Thymus (tissue), 11 donors: ENCODE results near the gene C1orf74. TPM values are rescaled to one million over a fixed set of nuclear protein-coding genes. Genes with fewer than 3 reads are reported as not detected.

Experiments
- DNase-seq, 9 donors: peaks; one replicate each; pipeline ENCODE4 v3.0.0-alpha.2; 2013; ENCODE audit warnings: low spot score in 9 of 9, low read depth in 6 of 9, missing footprints in 1 of 9
- H3K27ac ChIP-seq, 2 donors: one replicate each; pipeline ENCODE4 v1.5.1; 2013; ENCODE audit warnings: control low read depth in 1 of 2, low read depth in 1 of 2, low read length in 1 of 2, mild to moderate bottlenecking in 1 of 2, moderate library complexity in 1 of 2
- H3K27me3 ChIP-seq, 2 donors: one replicate each; pipeline ENCODE4 v1.5.1; 2013; ENCODE audit warnings: low read length in 1 of 2; ENCODE audit not compliant: control insufficient read depth in 2 of 2, insufficient read depth in 1 of 2
- H3K36me3 ChIP-seq, 2 donors: one replicate each; pipeline ENCODE4 v1.5.1; 2013; ENCODE audit warnings: low read length in 1 of 2, mild to moderate bottlenecking in 1 of 2, moderate library complexity in 1 of 2; ENCODE audit not compliant: control insufficient read depth in 2 of 2, insufficient read depth in 2 of 2
- H3K4me1 ChIP-seq, 2 donors: one replicate each; pipeline ENCODE4 v1.5.1; 2013; ENCODE audit warnings: low read length in 2 of 2; ENCODE audit not compliant: control insufficient read depth in 2 of 2, insufficient read depth in 2 of 2
- H3K4me3 ChIP-seq, 2 donors: one replicate each; pipeline ENCODE4 v1.5.1; 2013; ENCODE audit warnings: low read length in 2 of 2, control low read depth in 1 of 2, mild to moderate bottlenecking in 1 of 2
- H3K9me3 ChIP-seq, 2 donors: one replicate each; pipeline ENCODE4 v1.5.1; 2013; ENCODE audit warnings: low read length in 1 of 2, mild to moderate bottlenecking in 1 of 2; ENCODE audit not compliant: control insufficient read depth in 2 of 2, insufficient read depth in 1 of 2
- WGBS: extraction: QIAGEN DNeasy Blood & Tissue Kit; methylation state at CpG from one replicate; pipeline ENCODE4 v1.1.7; 2013; 5-methylcytosine and 5-hydroxymethylcytosine counted together
- polyA plus RNA-seq: library from polyadenylated mRNA; stranded (reverse); fragments of 200-250 nt; gene quantifications from one replicate; pipeline ENCODE4 v1.2.3, GENCODE V29; 2013
- total RNA-seq: library from RNA; stranded (reverse); fragments of 120-200 nt; gene quantifications from one replicate; pipeline ENCODE4 v1.2.4, GENCODE V29; 2013
- donor health status: healthy.

Gene C1orf74
- total and polyA plus RNA-seq, 2 donors = 2.8 to 3.0 TPM

DNA sequence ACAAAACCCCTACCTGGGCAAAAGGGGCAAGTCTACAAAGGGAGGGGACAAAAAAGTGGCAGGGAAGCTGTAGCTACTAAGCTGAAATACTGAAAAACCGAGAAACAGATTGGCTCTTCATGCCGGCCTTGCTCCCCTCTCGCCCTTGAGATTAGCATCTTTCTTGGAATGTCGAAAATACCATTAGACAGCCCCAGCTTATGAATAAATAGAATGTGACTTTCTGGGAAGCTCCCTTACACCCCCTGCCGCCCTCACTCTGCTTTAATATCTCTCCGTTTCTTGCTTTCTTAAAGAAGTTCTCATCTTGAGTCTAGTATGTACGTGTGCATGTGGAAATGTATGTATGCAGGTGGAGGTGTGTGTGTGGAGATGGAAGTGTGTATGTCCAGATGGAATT lies 14.4 kb downstream of the C1orf74 start:
- Histone ChIP-seq H3K4me3 (peak overlapping the region; percentile 61 to 84), H3K36me3 (peaks cover 42 to 49% of the 10 kb centered on the region in 2 donors), H3K9me3 (no peaks in the 10 kb centered on the region), H3K27me3 (no peaks in the 10 kb centered on the region), H3K27ac (peak overlapping the region; percentile 93 to 96), H3K4me1 (peaks cover 31 to 59% of the 10 kb centered on the region in 2 donors)
- no peak for DNase-seq
- WGBS = 14% methylated on average over 7 of the region's 7 CpGs

DNA sequence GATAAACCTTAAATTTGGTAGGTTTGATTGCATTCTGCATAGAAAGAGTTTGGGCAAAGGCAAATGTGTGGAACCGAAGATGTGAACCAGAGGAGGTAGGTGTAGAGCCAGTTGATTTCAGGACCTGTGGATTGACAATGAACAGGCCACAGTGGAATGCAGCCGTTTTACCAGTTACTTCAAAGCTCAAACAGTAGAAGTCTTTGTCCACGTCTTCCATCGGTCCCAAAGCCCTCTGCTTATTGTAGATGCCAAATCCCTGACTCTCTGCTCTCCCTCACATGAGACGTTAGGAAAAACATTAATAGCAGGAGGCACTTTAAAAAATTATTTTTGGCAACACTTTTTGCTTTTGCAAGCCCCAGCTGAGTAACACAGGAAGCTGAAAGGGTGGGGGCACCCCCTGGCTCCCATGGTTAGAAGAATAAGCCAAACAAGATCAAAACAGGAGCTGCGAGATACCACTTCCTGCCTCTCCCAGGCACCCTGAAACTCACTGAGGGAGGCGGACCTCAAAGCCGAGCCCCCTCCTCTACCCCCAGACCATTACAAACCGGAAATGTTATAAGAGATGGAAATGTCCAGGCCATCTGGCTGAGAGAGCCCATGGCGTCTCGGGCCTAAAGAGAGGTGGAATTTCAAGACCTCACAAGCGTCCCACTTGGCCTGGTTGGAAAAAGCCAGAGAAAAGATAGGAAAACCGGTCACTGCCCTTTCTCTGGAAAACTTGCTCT lies 15.0 kb downstream of the C1orf74 start:
- WGBS = 3% methylated on average over 13 of the region's 13 CpGs
- Histone ChIP-seq H3K4me3 (peak overlapping the region; percentile 61 to 84), H3K36me3 (peaks cover 40 to 47% of the 10 kb centered on the region in 2 donors), H3K27me3 (no peaks in the 10 kb centered on the region), H3K9me3 (no peaks in the 10 kb centered on the region), H3K27ac (peak overlapping the region; percentile 93 to 96), H3K4me1 (peaks cover 31 to 59% of the 10 kb centered on the region in 2 donors)
- DNase-seq = peak in 8 of 9 donors; percentile 59 to 94 (median 81)

DNA sequence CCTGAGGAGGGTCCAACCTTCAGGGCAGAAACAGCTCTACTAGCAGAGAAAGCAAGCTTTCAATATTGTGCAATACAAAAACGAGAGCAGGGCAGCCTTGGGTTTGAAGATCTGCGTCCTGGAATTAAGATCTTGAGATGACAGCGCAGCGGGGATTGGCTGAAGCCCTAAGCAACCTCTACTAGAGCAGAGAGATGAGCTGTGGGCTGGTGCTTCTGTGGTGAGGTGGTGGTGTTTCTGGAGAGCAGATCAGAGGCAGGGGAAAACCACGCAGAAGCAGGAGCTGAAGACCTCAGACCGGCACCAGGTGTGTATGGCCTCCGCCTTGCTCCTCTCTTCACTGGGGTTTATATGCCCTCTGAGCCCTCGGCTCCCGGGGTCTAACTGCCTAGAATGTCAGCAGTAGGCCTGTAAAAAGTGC lies 16.0 kb downstream of the C1orf74 start:
- peak overlapping the region; percentile 93 to 96 for H3K27ac ChIP-seq
- no peaks in the 10 kb centered on the region for H3K27me3 ChIP-seq
- peaks cover 31 to 59% of the 10 kb centered on the region in 2 donors for H3K4me1 ChIP-seq
- WGBS = 2% methylated on average over 9 of the region's 9 CpGs
- peak; percentile 78 to 96 (median 89) for DNase-seq
- H3K9me3 ChIP-seq = no peaks in the 10 kb centered on the region
- peaks cover 40 to 47% of the 10 kb centered on the region in 2 donors for H3K36me3 ChIP-seq
- H3K4me3 ChIP-seq = peak overlapping the region; percentile 61 to 84

DNA sequence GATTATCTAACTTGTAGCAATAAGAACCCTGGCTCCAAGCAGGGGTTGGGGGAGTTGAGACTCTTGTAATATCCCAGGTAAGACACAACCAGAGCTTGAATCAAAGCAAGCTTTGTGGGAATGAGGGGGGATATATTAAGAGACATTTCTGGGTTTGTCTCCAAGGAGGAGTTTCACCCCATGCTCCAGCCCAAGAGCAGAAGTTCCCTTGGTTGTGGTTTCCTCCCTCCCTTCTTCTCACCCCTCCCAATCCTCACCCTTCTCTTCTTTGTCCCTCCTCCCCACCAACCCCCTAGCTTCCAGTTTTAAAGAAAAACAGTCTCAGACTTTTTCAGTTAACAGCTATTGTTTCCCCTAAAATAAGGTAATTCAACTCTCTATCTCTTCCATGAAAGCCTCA lies 16.7 kb downstream of the C1orf74 start:
- Histone ChIP-seq H3K4me1 (peaks cover 31 to 59% of the 10 kb centered on the region in 2 donors), H3K27me3 (no peaks in the 10 kb centered on the region), H3K4me3 (peak overlapping the region; percentile 61 to 84), H3K36me3 (peaks cover 42 to 50% of the 10 kb centered on the region in 2 donors), H3K9me3 (no peaks in the 10 kb centered on the region), H3K27ac (peak overlapping the region; percentile 93 to 96)
- peak in 2 of 9 donors; percentile 43 to 57 for DNase-seq

DNA sequence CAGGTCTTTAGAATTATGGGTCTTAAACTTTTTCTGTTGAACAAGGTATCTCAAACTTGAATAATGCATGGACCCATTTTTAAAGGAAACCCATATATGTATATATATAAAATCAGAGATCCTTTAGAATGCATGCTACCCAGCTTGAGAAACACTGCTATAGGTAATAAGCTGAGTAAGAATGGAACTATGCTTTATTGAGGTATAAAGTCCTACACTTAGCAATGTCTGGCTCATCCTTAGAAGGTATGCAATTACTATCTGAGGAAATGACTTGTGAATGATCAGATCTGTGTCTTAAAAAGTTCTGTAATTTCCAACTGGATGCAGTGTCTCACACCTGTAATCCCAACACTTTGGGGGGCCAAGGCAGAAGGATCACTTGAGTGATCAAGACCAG lies 17.3 kb downstream of the C1orf74 start:
- H3K27me3 ChIP-seq = no peaks in the 10 kb centered on the region
- DNase-seq = no peak
- H3K36me3 ChIP-seq = peaks cover 48 to 52% of the 10 kb centered on the region in 2 donors
- H3K27ac ChIP-seq = peak overlapping the region; percentile 31 to 96
- H3K4me3 ChIP-seq = peak overlapping the region in 1 of 2 donors; percentile 84
- no peaks in the 10 kb centered on the region for H3K9me3 ChIP-seq
- peaks cover 31 to 56% of the 10 kb centered on the region in 2 donors for H3K4me1 ChIP-seq

DNA sequence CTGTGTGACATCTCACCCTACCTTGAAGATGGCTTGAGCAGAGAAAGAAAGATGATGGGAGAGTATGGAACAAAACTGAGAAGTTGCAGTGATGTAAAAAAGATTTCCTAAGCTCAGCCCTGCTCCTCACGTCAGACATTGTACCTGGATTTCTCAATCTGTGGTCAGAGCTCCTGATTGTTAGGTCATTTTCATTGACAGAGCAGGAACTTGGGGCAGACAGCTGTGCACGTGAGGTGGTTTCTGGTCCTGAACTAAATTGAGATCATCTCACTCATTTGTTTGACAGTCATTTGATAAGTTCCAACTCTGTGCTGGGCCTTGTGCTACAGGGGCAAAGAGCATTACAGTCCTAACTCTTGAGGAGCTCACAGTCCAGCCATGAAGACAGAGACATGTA lies 18.3 kb downstream of the C1orf74 start:
- Histone ChIP-seq H3K27me3 (no peaks in the 10 kb centered on the region), H3K36me3 (peaks cover 50 to 59% of the 10 kb centered on the region in 2 donors), H3K27ac (peak overlapping the region in 1 of 2 donors; percentile 6), H3K4me3 (no peak overlapping the region), H3K4me1 (peaks cover 26 to 47% of the 10 kb centered on the region in 2 donors), H3K9me3 (no peaks in the 10 kb centered on the region)
- WGBS = 85% methylated on average over 2 of the region's 2 CpGs
- DNase-seq = no peak

DNA sequence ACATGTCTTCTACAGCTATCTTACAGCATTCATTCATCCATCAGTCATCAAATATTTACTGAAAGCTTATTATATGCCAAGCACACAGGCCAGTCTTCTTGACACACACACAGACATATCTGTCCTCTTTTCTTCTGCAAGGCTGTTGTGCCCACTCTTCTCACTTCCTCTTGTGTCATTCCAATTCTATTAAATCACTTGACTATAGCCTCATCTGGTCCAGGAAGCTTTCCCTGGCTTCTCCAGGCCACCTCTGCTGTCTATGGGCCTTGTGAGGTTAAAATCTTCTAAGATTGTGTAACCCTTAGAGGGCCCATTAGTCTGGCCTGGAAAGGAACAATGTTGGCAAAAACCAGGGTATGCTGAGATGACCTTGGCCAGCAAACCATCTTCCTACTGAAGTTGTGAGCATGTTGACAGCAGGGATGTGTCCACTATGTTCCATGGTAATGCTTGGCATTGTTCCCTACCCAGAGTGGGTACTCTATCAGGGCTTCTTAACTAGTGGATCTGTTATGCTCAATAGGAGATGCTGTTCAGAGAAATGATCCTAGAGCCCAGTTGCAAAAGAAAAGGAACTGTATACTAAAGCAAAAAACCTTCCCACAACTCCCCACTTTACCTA lies 23.2 kb downstream of the C1orf74 start:
- H3K27ac ChIP-seq = no peak overlapping the region
- H3K4me3 ChIP-seq = no peak overlapping the region
- no peaks in the 10 kb centered on the region for H3K9me3 ChIP-seq
- peaks cover 26 to 37% of the 10 kb centered on the region in 2 donors for H3K4me1 ChIP-seq
- DNase-seq = no peak
- H3K36me3 ChIP-seq = peaks cover 63 to 72% of the 10 kb centered on the region in 2 donors
- H3K27me3 ChIP-seq = no peaks in the 10 kb centered on the region

DNA sequence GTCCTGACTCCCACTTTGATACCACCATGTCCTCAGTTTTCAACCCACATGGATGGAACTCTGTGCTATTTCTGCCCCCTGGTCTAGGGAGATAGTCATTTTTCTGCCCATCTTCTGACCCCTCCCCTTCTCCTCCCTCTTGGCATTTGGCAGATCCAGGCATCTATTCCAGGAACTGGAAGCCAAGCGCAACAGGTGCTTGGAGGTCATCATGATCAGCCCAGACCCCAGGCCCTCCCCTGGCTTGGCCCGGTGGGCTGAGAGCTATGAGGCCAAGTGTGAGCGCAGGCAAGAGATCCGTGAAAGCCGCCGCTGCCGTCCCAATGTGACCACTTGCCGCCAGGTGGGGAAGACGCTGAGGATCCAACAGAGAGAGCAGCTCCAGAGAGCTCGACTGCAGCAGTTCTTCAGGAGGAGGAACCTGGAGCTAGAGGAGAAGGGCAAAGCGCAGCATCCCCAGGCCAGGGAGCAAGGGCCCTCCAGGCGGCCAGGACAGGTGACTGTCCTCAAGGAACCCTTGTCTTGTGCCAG lies 24.5 kb downstream of the C1orf74 start:
- Histone ChIP-seq H3K9me3 (no peaks in the 10 kb centered on the region), H3K27me3 (no peaks in the 10 kb centered on the region), H3K27ac (no peak overlapping the region), H3K4me3 (no peak overlapping the region), H3K36me3 (peaks cover 55 to 61% of the 10 kb centered on the region in 2 donors), H3K4me1 (peaks cover 33 to 43% of the 10 kb centered on the region in 2 donors)
- DNase-seq = no peak
- WGBS = 99% methylated on average over 12 of the region's 12 CpGs

DNA sequence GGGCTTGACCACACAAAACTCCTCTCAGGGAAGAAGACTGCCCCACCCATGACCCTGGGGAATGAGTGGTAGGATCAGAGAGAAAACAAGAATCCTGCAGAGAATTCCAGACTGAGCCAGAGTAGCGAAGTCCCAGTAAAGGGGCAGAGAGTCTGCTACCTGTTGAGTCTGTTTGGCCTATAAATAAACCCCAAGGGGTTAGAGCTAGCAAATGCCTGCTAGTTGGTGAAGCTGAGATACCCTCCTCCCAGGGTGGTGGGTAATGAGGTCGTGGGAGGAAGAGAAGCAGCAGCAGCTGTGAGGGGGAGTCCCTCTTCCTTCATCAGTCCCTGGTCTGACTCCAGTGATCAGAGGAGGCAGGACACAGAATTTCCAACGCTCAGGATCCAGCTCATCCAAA lies 26.0 kb downstream of the C1orf74 start:
- no peaks in the 10 kb centered on the region for H3K27me3 ChIP-seq
- H3K9me3 ChIP-seq = no peaks in the 10 kb centered on the region
- 41% methylated on average over 3 of the region's 3 CpGs for WGBS
- H3K4me3 ChIP-seq = peak overlapping the region; percentile 61 to 72
- H3K36me3 ChIP-seq = peaks cover 43 to 49% of the 10 kb centered on the region in 2 donors
- peak in 2 of 9 donors; percentile 35 to 54 for DNase-seq
- H3K4me1 ChIP-seq = peaks cover 33 to 45% of the 10 kb centered on the region in 2 donors
- peak overlapping the region in 1 of 2 donors; percentile 54 for H3K27ac ChIP-seq
